22Rv1 (cell line): ENCODE measurements around the gene OR8B8.

Source experiments
- ZFX ChIP-seq: fragments of 450-650 bp; IDR thresholded peaks from 2 replicates; pipeline ENCODE4 v1.6.1; 2017; ENCODE audit warnings: antibody characterized with exemption, borderline replicate concordance
- TF ChIP-seq, protein P1 (sequence below): fragments of 450-650 bp; IDR thresholded peaks from 2 replicates; pipeline ENCODE4 v1.5.1; 2017; ENCODE audit warnings: mild to moderate bottlenecking

DNA sequence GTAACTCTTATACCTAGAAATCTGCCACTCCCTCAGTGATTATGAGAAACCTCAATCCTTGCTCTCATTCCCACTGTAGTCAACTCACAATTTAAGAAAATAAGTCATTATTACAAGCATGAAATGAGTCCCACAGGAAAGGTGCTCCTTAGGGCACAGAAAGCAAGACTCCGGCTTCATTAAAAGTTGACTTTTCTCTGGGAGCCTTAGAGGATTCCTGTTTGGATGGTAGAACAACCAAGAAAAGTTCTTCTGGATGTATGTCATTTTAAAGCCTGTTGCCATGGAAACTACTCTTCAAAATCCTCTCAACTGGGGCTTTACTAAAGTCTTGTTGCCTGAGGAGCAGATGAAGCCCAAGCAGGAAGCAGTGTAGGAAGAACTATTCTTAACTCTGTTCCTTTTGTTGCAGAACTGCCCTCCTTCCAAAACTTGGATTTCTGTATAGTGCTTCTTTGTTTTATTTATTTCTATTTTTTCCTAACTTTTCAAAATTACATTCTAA, at the start of gene OR8B8:
- TF ChIP-seq, protein P1, sequence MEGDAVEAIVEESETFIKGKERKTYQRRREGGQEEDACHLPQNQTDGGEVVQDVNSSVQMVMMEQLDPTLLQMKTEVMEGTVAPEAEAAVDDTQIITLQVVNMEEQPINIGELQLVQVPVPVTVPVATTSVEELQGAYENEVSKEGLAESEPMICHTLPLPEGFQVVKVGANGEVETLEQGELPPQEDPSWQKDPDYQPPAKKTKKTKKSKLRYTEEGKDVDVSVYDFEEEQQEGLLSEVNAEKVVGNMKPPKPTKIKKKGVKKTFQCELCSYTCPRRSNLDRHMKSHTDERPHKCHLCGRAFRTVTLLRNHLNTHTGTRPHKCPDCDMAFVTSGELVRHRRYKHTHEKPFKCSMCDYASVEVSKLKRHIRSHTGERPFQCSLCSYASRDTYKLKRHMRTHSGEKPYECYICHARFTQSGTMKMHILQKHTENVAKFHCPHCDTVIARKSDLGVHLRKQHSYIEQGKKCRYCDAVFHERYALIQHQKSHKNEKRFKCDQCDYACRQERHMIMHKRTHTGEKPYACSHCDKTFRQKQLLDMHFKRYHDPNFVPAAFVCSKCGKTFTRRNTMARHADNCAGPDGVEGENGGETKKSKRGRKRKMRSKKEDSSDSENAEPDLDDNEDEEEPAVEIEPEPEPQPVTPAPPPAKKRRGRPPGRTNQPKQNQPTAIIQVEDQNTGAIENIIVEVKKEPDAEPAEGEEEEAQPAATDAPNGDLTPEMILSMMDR: no peak
- no peak for TF ChIP-seq ZFX
